T-helper 22 cell (primary cell): ENCODE results near the gene TAX1BP1.

Experiments
- DNase-seq: peaks from one replicate; pipeline ENCODE4 v3.0.0-alpha.2; 2020; ENCODE audit warnings: low read depth

Gene TAX1BP1

GRCh38 chr7:27781188-27781587, 41.2 kb downstream of the TAX1BP1 start:
- no peak for DNase-seq

- no peak for DNase-seq
These were observed 42.9 kb downstream of the TAX1BP1 start for GRCh38 chr7:27782849-27783248.

GRCh38 chr7:27784399-27785053, 44.6 kb downstream of the TAX1BP1 start:
- no peak for DNase-seq

DNA sequence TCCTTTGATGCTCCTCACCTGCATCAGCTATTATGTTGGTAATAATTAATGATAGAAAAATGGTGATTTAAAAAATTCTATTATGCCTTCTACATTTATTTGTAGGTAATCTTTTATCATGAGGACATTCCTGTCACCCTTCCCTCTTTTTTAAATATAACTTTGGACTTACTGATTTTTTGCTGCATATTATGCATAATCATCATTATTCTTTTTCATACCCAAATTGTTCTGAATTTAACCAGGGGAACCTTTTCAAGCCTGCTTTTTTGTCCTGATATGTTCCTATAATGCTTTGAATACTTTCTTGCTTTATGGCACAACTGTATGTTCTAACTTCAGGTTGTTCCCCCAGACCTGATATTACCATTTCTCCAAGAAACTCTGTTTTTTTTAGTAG, 48.5 kb downstream of the TAX1BP1 start:
- no peak for DNase-seq

GRCh38 chr7:27793780-27794179, 53.8 kb downstream of the TAX1BP1 start:
- DNase-seq: no peak

DNA sequence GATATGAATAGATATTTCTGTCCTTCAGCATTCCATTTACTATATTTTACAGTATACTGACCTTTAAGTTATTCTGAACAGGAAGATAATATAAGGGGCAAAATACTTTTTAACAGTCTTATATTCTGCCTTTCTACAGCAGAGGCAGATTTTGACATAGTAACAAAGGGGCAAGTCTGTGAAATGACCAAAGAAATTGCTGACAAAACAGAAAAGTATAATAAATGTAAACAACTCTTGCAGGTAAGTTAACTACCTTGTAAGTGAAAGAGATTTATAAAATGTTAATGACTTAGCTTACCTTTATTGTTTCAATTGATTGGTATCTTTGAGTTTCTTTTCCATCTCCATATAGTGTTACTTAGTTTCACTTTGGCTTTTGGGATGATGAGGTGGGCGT, 56.0 kb downstream of the TAX1BP1 start:
- DNase-seq: no peak

DNA sequence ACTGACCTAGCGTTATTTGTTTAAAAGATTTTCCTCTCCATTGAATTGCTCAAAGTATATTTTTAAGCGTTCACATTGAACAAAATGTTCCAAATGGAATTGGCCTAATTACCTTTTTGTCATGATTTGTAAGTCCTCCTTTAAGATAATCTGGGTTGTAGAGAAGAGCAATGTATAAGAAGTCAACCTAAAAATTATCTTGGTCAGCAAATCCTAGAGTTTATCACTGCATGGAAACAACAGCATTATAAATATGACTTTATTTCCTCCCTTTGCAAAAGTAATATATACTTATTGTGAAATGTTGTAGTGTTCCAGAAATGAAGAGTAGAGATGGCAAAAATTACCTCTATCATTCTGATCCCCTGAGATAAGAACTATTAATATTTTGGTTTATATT, 59.2 kb downstream of the TAX1BP1 start:
- DNase-seq: no peak

- no peak for DNase-seq
These were observed 63.0 kb downstream of the TAX1BP1 start for GRCh38 chr7:27802999-27803398.

DNA sequence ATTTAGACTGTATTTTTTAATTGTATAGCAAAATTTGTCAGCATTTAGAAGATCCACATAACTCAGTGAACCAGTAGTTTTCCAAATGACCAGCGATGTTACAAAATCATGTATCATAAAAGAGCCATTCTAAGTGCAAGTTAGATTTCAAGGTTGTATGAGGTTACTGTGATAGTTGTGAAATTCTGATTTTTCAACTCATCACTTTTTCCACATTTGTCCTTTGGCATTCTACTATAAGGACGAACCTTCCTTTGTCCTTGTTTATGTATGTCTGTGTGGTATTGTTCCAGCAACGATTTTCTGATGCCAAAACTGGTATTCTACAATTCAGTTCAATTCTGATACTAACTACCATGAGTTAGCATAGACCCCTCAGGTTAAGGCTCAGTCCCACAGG, 64.2 kb downstream of the TAX1BP1 start:
- DNase-seq: no peak

GRCh38 chr7:27808626-27809025, 68.7 kb downstream of the TAX1BP1 start:
- no peak for DNase-seq

GRCh38 chr7:27810186-27810585, 70.2 kb downstream of the TAX1BP1 start:
- DNase-seq: no peak

- no peak for DNase-seq
These were observed 72.7 kb downstream of the TAX1BP1 start for GRCh38 chr7:27812706-27813105.

GRCh38 chr7:27822245-27822644, 82.3 kb downstream of the TAX1BP1 start:
- no peak for DNase-seq

GRCh38 chr7:27825891-27826290, 85.9 kb downstream of the TAX1BP1 start:
- no peak for DNase-seq

DNA sequence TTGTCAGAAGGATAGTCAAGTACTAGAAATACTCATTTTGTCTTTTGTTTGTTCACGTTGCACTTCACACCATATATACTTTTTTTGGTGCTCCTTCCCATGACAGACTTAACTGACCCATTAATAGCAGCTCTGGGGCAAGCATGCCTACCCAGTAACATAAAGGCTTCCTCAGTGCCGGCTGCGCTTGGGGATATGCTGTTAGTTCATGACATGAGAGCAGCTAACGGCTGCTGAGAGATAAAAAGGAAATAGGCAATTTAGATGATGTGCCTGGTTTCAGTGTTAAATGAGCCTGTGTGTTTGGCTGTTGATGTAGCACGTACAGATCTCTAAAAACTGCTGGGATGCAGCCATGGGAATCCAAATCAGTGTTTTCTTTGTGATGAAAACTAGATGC, 86.4 kb downstream of the TAX1BP1 start:
- DNase-seq: no peak

GRCh38 chr7:27834179-27834921, 94.4 kb downstream of the TAX1BP1 start:
- DNase-seq: no peak

- DNase-seq: no peak
These were observed 95.4 kb downstream of the TAX1BP1 start for GRCh38 chr7:27835376-27835775.

GRCh38 chr7:27836536-27836935, 96.6 kb downstream of the TAX1BP1 start:
- no peak for DNase-seq

GRCh38 chr7:27839099-27839498, 99.1 kb downstream of the TAX1BP1 start:
- DNase-seq: no peak

DNA sequence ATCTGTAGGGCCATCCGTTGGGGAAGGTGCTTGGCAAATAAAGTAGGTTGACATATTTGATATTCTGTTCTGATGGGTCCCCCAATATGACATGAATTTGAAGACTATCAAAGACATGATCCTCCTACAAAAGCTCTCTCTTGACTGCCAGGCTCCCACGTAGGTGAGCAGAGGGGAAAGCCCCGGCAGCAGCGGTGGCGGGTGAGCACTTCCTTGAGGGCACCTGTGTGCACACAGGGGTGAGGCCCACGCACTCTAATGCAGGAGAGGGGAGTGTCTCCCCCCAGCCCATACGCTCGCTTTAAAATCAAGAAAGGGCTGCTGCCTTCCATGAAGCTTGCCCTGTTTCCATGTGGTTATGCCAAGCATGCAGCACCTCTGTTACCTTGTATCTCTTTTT, 100.4 kb downstream of the TAX1BP1 start:
- DNase-seq: no peak

DNA sequence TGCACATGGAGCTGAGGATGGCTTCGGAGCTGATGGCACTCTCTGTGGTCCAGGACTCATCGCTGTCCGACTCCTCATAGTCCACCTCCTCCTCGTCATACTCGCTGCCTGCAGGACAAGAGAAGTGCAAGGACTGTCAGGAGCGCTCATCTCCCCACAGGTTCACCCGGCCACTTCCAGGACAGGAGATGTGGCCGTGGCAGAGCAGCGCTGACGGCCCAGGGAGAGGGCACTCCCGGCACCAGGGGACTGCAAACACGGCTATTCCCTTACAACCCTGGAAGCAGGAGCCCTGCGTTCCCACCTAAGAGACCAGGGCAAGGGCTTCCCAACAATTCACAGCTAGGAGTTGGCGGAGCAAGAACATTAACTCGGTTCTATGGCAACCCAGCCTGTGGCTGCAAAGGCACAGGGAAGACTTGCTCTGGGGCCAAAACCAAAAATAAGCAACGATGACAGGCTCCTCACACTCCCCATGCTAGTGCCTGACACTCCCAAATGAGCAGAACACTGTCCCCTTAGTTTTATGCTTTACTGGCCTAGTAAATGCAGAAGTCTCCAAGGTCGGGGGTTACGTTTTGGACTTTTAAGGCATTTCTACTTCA, 100.9 kb downstream of the TAX1BP1 start:
- no peak for DNase-seq

DNA sequence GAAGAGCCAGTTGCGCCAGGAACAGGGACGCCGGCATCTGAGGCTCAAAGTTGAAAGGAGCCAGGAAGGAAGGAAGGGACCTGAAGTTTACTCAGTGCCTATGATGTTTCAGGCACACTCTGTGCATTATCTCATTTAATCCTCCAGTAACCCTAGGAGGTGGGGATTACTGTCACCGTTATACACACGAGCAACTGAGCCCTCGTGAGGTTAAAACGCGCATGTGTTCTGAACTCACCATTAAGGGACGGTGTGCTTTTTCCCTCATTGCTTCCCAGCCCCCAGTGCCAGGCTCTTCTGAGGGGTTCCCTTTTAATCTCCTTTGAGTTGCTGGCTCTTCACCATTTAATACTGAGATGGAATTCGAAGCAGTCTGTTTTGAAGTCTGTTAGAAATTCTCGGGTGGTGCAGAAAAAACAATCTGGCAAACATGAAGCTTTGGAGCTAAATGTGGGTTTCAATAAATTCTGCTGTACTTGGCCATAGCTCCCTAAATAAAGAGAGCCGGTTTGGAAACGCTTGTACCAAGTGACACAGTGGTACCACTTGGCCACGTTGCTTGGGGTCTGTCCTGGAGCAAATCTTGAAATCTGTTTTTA, 102.2 kb downstream of the TAX1BP1 start:
- no peak for DNase-seq

DNA sequence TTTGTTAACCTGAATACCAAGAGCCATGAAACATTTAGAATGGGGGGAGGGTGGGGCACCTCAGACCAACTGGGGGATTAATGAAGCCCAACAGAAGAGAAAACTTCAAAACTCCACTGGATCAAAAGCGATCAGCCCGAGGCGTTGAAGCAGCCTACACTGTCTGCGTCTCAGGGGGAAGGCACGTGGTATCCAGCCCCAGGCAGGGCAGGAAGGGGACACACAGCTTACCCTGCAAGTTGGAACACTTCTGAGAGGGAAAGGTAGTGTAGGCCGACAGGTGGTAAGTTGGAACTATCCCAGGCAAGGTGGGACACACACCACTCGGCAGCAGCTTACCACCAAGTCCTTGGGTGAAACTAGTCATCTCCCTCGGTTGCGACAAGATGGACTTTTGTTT, 102.9 kb downstream of the TAX1BP1 start:
- DNase-seq: no peak
